HG03139 (cell line): ENCODE results near the gene NFIL3.
A peak's percentile ranks its signal among the peaks of the same experiment; 100 is the strongest.

Experiments used
- ATAC-seq: cut with Tn5 transposase; IDR thresholded peaks from one replicate; pipeline ENCODE4 v1.9.1; 2021; ENCODE audit not compliant: unreplicated experiment

NFIL3 gene

GRCh38 chr9:91422758-91423711 is 597 bp downstream of the NFIL3 start:
- peak; percentile 23 for ATAC-seq

GRCh38 chr9:91421971-91422757 is 1.5 kb downstream of the NFIL3 start:
- ATAC-seq = no peak

DNA sequence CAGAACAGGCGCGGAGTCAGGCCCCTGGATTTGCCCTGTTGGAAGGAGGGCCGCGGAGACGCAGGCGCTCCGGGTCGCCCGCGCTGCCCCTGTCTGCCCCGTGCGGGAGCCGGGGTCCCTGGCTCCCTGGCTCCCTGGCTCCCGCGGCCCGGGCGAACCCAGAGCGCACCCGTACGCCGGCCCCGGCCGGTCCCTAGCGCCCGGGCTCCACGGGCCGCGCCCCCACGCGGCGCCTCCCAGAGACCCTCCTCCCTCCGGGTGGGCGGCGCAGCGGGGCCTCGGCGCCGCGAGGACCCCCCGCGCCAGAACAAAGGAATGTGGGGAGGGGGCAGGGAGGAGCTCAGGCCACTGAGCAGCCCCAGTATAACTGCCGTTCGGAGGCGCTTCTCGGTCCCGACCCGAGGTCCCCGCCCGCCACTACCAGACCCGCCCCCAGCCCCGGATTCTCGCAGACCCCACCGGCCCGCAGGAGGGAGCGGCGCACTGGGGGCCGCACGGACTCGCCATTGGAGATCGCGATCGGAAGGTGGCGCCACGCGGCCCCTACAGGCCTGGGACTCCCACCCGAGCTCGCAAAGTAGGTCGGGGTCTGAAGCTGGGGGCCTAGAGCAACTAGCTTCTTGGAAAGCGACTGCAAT is 2.4 kb downstream of the NFIL3 start:
- no peak for ATAC-seq

DNA sequence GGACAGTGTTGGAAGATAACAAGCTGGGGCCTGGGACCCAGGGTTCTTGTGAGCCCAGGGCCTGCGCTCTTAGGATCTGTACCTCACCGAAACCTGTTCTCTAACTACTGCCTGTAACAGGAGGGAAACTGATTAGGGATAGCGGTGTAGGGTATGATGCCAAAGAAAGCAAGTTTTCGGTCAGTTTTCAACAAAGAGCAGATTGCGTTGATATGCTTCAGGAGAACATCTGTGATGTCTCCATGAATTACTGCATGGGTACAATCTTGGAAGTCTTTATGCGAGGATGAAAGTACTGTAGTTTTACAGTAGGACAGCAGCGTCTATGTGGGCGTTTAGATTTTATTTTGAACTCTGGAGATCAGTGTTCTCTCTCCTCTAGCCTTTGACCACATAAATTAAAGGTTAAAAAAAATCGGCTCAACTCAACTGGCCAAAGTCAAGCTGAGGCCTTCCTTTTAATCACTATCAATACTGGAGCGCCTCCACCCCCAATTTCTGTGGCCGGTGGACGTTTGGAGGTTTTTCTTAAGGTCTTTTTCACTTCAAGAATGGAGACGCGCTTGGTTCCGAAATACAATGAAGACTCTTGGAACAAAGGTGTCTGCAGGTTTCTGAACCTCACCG is 3.0 kb downstream of the NFIL3 start:
- no peak for ATAC-seq

DNA sequence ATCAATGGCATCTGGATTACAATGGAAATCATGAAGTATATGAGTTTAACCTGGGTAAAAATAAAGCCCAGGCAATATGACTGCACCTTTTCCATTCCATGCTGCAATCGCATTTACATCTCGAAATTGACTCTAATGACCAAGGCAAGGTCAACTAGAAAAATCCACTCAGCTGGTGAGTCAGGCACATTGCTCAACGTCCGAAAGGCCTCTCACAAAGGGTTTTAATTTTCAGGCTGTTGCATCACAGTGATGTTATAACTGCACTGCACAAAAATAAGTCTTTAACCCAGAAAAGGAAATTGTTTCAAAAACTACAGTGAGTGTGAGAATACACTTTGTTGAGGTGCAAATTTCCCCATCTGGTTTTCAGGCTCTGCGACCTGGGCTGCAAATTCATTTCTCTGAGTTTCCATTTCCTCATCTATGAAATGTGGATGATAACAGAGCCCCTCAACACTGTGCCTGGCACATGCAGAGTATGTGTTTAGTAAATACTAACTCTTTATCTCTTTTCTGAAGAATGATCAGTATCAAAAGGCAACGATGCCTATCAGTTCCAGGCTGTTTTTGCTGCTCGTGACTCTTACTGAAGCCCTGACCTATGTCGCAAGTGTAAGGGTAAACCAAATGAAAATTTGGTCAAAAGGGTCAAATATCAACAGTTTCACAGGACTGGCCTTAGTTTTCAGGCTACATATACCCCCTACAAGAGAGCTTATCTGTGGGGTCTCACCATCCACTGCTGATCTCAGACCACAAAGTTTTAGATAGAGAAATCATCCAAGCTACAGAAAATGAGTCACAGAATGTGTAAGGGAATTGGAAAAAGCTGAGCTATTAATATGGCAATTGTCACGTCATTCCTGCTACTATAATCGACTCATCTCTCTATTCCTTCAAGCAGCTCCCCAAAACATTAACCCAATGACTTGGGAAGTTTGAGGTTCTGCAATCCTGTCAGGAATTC is 4.1 kb downstream of the NFIL3 start:
- no peak for ATAC-seq

GRCh38 chr9:91418215-91418610 is 5.4 kb downstream of the NFIL3 start:
- no peak for ATAC-seq

DNA sequence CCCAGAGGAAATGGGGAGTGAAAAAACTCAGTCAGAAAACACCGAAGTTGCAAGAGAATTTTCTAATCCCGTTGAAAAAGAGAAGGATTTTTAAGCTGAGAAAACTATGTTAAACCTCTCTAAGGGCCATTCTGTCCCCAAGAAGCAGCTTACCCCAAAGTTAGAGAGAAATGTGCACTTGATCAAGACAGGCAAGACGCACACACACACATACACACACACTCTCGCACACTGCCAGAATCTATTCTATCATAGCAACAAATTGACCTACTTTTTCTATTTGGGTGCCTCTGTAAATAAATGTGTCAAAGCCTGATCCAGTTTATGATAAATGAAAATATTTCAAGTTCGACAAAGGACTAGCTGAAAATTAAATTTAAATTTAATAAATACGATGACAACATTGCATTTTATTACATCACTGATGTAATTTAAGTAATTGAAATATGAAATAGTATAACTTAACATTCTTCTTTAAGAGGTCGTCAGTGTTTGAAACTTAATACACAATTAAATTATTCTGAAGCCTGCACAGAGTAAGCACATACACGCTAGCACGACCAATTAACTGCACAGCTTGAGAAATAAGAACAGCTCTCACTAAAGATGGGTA is 5.9 kb downstream of the NFIL3 start:
- no peak for ATAC-seq

DNA sequence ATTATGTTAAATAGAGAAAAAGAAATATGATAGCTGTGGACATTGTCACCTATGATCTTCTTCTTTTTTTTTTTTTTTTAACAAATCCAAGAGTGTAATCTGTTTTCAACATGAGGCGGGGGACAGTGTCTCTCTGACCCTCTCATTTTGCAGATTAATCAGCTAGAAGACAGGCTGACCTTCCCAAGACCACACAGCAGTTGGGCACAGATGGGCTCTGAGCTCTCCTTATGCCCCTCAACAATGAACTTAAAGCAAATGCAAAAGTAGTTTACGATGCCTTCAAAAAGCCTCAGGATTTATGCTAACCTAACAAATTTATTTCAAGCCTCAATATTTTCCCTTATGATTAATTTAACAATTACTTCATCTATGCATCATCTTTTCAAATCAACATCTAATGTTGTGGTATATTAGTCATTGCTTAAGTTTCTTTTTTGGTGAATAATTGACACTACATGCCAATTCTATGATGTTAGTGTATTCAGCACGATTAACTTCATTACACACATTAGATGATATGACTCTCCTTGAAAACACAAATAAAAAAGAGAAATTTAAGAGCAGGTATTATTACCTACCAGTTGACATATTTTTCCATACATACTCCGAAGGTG is 7.4 kb downstream of the NFIL3 start:
- no peak for ATAC-seq

GRCh38 chr9:91415290-91415689 is 8.3 kb downstream of the NFIL3 start:
- ATAC-seq = peak; percentile 81

DNA sequence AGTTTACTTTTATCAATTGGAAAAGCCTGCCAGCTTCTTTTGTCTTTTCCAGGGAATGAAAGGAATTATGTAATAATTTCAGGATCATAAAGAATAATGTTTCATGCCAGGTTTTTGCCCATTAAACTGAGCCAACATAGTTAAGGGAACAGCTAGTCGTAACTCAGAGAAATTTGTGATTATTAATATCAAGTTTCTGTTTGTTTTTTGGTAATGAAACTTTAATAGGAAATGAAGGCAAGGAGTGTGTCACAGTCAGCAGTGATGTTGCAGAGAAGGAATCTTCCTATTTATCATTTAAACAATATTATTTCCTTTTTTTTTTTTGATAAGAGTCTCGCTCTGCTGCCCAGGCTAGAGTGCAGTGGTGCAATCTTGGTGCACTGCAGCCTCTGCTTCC is 10.7 kb downstream of the NFIL3 start:
- no peak for ATAC-seq

GRCh38 chr9:91411096-91411771 is 12.4 kb downstream of the NFIL3 start:
- no peak for ATAC-seq

GRCh38 chr9:91410161-91410560 is 13.5 kb downstream of the NFIL3 start:
- no peak for ATAC-seq

DNA sequence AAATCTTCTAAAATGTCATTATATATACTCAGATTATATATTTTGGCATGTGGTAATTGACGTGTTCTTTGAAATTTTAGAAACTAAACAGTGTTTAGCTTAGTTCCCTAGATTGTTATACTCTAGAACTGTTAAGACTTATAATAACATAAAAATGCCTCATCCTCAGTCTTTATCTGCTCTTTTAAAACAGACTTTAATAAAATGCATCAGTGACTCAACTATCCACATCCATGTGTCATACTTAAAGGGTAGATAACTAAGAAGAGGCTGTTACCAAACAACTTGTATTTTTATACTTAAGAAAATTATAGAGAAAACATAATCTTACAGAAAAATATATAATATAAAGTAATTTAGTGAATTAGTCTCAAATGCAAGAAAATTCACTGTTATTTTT is 15.2 kb downstream of the NFIL3 start:
- ATAC-seq = no peak

- no peak for ATAC-seq
These were observed 15.9 kb downstream of the NFIL3 start for GRCh38 chr9:91407580-91408318.

DNA sequence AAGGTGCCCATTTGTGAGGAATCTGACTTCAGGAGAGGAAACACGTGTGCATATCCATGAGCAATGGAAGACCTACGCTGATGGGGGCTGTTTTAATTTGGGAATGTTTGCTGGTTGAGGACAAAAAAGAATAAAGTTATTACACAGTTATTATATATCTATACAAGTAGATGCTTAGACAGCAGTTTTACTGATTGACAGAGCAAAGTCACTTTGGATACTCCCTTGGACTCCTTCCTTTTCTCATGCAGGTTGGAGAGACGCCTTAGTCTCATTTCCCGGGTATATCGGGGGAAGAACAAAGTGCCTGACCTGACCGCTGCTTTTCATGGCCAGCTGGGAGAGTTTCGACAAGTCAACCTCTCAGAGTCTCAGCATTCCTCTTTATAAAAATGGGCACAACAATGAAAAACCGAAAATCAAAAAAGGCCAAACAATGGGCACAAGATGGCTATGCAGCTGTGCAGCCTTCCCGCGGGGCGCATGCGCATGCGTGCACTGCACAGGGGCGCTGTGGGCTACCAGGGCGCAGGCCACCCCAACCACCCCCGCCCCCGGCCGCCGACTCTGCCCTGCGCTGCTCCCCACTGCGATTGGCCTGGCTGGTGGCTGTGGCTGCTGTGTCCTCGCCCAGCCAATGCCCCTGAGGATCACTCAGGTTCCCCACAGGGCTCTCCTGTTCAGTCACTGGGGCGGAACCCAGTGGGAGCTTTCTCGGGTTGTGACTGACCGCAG is 18.1 kb downstream of the NFIL3 start:
- ATAC-seq = no peak

DNA sequence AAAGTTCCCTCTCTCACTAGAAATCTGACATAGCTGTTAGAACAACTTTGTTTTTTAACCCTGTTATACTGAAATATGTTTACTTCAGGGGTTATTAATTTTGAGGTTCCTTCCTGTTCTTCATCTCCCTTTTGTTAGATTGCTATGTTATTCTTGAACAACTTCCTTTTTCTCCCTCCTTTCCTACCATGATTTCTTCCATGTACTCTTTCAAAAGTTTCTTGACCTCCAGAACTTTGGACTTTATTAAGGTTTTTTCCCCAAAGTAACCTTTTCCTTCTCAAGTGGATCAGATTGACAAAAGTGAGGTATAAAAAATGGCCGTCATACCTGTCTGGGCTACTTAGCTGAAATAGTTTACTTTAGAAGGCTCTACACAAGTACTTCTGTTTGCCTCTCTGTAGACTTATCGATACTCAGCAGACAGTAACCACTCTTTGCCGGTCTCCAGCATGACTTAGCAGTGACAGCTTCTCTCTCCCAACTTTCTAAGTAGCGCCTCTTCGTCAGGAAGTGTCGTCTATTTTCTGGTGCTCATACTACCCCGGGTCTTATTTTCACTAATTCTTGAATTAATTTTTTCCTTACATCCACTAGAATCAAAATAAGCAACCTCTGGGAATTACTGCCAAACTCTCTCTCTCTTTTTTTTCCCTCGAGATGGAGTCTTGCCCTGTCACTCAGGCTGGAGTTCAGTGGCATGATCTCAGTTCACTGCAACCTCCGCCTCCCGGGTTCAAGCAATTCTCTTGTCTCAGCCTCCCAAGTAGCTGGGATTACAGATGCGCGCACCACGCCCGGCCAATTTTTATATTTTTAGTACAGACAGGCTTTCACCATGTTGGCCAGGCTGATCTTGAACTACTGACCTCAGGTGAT is 19.7 kb downstream of the NFIL3 start:
- ATAC-seq = no peak
